LNCAP (cell line): ENCODE measurements around the gene TESK1.

Experiments
- TF ChIP-seq, protein P1 (sequence below): fragments of 450-650 bp; IDR thresholded peaks from 2 replicates; pipeline ENCODE4 v1.5.1; 2017; ENCODE audit warnings: mild to moderate bottlenecking

The TESK1 gene

DNA sequence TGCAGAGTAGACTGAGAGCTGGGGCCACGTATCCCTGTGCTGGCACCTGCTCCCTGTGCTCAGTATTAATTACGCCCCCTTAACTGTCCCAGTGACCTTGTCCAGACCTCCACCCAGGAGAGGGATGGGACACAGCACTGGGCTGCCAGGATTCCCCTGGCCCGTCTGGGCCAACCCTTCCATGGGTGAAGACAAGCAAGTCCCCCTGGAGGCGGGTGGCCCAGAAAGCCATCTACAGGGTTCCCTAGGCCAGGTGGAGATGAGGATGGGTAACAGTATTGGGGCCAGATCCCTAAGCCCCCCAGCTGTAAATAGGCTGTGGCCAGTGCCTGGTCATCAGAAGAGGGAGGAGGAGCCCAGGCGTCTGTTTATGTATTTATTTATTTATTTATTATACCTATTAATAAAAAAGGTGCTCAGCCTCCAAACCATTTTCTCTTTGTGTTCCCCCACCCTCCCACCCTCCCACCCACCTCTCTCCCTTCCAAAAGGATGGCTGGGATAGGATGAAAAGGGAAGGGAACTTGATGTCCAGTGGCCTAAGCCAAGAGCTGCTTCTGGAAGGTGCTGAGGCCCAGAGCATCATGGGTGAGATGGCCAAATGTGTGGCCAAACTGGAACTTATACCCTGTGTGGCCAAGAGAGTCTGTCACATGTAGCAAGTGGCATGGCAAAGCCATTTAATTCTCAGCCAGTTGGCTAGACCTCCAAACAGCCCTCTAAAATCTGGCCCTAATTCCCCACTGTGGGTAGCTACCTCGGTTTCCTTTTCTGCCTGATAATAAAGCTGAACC lies 43.4 kb upstream of the TESK1 start:
- TF ChIP-seq, protein P1, sequence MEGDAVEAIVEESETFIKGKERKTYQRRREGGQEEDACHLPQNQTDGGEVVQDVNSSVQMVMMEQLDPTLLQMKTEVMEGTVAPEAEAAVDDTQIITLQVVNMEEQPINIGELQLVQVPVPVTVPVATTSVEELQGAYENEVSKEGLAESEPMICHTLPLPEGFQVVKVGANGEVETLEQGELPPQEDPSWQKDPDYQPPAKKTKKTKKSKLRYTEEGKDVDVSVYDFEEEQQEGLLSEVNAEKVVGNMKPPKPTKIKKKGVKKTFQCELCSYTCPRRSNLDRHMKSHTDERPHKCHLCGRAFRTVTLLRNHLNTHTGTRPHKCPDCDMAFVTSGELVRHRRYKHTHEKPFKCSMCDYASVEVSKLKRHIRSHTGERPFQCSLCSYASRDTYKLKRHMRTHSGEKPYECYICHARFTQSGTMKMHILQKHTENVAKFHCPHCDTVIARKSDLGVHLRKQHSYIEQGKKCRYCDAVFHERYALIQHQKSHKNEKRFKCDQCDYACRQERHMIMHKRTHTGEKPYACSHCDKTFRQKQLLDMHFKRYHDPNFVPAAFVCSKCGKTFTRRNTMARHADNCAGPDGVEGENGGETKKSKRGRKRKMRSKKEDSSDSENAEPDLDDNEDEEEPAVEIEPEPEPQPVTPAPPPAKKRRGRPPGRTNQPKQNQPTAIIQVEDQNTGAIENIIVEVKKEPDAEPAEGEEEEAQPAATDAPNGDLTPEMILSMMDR = no peak

DNA sequence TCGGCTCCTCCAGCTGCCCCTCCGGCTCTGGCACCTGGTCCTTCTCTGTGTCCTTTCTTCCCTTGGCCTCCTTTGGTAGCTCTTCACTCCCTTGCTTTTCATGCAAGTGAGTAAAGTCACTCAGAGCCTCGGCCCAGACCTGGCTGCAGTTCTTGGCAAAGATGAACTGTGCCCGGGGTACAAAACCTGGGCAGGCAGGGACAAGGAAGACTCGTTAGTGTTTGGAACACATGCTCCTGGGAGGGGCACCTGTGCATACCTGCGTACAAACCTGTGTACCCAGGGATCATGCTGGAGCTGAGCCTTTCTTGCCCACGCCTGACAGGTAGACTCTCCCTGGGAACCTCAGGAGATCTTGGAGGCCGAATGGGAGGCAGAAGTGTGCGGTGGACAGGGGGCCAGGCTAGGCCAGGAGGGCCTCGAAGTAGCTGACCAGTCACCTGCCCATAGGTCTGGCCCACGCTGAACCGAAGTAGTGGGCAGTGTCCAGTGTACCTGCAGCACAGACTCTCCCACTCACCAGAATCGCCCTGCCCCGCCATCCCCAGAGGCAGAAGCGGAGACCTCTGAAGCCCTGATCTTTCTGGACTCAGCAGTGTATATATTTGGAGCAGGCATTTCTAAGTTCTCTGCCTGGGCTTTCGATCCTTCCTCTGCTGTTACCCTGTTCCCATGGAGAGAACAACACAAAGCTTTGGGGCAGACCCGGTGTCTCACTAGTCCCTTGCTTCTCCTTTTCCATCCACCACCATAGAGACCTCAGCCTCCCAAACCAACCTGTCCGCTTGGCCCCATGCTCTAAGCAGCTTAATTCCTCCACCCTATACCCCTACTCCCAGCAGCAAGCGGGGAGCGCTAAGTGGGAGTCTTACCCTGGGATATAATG lies 41.9 kb upstream of the TESK1 start:
- TF ChIP-seq, protein P1 = no peak

DNA sequence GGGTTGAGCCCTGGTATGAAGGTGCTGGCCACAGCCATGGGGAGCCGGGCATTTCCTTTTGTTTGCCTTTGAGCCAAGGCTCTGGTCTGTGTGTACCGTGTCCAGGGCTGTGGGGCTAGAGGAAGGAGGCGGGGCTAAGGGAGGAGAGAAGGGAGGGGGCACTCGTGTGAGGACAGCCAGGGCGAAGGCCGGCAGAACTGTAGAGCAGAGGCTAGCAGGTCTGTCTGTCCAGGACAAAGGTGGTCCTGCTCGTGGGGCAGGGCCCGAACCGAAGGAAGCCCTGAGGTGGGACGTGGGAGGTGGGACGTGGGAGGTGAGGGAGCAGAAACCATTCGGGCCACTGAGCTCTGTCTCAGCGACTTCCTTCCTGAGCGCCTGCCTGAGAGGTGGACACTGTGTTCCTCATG lies 41.3 kb upstream of the TESK1 start:
- TF ChIP-seq, protein P1 = no peak

DNA sequence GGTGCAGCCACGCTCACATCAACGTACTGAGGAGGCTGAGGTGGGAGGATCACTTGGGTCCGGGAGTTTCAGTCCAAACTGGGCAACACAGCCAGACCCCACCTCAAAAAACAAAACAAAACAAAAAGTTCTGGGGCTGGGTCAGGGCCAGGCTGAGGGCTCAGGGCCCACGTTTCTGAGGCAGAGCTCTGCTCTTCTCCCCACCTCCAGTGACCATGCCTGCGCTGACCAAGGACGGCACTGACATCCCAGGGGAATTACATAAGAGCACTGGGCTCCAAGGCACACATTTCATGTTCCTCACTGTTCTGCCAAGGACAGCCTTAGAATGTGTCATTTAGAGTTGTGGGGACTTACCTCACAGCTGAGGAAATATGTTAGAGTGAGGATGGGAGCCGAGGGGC lies 40.4 kb upstream of the TESK1 start:
- TF ChIP-seq, protein P1 = no peak

DNA sequence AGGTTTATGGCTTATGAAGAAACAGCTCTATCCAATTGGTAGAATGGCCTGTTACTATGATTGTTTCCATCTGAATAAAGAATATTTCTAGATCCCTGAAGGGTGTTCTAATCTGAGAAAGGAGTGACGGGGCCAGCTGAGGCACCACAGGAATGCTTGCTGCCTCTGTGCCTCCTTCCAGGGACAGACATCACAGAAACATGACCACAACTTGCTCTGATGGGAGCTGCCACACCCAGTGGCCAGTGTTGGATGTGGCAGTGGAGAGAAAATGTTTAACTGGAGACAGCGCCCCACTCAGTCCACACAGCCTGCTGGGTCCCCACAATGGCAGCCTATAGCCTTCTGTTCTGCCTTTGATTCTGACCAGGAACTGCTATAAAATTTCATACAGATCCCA lies 38.6 kb upstream of the TESK1 start:
- TF ChIP-seq, protein P1 = no peak

GRCh38 chr9:35568196-35568595 lies 36.9 kb upstream of the TESK1 start:
- TF ChIP-seq, protein P1 = no peak

DNA sequence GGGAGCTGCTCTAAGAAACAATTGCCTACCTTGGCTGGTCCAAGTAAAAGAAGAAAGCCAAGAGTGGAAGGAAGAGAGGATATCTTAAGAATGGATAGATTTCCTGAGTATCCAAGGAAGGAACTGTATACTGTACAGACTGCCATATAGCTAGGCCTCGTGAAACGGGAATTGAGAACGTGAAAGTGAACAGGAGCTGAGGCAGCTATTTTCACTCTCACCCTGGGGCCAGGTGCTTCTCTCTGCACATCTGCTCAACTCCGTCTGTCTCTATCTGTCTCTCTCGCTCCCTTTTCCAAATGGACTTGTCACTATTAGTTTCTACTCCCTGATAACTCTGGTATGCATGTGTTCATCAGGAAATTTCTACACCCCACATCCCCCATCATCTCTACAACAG lies 35.9 kb upstream of the TESK1 start:
- TF ChIP-seq, protein P1 = no peak
